CD4-positive, alpha-beta T cell treated with Interleukin-12 subunit alpha and Interleukin-12 subunit beta, for 1 hour (primary cell): ENCODE results near the gene ITPR1.
A peak's percentile ranks its signal among the peaks of the same experiment; 100 is the strongest.

Source experiments
- DNase-seq: peaks from one replicate; pipeline ENCODE4 v3.0.0-alpha.2; 2020

The ITPR1 gene

DNA sequence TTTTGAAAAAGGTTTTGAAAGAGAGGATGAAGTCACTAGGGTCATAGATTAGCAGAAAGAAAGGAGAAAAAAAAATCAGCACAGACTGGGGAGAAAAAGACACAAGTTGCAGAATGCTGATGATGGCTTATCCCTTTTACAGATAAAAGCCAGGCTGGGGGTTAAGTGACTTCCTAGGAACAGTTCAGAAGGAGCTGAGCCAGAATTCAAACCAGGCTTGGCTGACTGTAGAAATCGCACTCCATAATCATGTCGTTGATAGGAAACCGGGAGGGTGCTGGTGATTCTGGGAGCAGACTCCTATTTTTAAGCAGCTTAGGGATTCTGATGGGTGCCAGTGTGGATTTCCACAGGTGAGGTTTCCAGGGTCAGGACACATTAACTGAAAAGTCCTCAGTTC lies 326.6 kb downstream of the ITPR1 start:
- no peak for DNase-seq

DNA sequence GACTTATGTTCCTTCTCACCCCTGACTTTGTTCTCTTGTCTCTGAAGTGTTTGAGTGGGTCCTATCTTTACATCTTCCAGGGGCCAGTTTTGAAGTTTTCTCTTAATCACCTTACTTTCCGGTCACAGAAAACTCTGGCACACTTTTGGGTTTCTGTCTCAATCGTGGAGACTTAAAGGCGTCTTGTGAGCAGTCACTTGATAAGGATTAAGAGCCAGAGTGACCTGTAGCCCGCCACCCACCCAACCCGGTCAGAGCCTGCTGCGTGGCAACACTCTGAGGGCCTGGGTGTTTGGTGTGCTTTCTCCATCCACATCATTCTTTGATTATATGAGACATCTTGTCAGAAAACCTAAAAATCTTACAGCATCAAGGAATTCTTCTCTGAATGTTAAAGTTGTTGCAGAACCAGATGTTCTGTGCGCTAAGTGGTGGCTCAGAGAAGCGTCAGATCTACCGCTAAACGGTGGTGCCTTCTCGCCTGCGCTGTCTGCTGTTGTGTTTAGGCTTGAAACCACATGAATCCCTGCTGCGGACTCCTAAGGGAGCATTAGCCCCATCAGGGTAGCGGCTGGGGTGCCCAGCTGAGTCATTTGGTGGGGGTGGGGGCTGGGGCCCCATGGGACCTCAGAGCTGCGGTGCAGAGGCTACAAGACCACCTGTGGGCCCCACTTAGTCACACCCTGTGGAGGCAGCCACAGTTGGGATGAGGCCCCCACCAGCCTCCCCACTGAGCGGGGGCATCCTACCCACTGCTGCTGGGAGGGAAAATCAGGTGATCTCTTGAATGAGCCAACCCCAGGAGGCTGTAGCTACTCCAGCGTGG lies 327.4 kb downstream of the ITPR1 start:
- DNase-seq: no peak

DNA sequence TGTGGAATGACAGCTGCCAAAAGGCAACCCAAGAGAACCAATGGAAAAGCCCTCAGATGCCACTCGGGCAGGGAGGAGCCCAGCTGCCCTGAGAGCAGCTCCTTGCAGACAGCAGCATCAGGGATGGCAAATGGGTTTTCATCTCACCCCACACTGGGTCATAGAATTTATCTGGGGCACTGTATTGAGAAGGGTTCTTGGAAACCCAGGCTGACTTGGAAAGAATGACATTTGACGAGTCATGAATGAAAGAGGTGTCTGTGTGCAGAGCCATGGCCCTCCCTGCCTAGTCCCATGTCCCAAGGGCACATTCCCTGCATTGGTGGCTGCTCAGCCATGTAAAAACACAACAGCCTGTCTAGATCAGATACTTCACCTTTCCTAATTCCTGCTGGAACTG lies 328.2 kb downstream of the ITPR1 start:
- DNase-seq: no peak

DNA sequence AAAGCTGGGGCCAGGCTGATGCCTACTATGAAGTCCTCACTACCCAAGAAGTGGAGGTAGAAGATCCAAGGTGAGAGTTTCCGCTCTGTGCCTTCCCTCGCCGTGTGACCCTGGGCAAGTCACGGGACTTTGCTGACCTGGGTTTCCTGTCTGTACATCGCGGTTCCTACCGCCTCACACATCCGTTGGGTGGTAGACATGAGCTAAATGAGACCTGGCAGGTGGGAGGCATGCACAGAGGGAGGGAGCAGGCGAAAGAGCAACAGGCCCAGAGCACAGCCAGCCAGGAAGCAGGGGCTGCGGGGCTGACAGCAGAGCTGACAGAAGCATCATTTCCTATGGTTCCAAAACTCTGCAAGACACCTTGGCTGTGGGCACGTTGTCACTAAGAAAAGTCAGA lies 328.8 kb downstream of the ITPR1 start:
- peak; percentile 86 for DNase-seq

DNA sequence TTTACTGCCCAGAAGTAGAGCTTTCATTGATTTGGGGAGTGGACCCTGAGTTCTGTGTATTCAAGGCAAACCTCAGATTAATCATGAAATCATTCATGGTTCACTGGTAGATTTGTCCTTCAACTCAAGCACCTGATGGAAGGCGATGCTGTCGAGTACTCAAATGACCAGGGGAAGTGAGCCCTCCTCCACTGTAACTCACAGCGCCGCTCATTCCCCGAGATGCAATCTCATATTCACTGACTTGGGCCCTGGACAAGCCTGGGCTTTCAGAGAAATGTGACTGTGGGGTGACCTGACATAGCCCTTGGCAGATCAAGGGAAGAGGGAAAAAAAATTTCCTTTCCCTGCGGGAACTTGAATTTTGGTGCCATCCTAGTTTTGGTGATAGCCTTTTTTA lies 329.4 kb downstream of the ITPR1 start:
- DNase-seq: no peak

DNA sequence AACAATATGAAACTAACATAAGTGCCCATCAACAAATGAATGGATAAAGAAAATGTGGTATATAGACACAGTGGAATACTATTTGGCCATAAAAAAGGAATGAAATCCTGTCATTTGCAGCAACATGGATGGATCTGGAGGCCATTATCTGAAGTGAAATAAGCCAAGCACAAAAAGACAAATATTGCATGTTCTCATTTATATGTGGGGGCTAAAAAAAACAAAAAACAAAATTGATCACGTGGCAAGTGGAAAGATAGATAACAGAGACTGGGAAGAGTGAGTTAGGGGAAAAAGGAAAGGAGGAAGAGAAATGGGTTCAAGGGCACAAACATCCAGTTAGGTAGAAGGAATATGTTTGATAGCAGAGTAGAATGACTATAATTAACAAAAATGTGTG lies 330.2 kb downstream of the ITPR1 start:
- no peak for DNase-seq

DNA sequence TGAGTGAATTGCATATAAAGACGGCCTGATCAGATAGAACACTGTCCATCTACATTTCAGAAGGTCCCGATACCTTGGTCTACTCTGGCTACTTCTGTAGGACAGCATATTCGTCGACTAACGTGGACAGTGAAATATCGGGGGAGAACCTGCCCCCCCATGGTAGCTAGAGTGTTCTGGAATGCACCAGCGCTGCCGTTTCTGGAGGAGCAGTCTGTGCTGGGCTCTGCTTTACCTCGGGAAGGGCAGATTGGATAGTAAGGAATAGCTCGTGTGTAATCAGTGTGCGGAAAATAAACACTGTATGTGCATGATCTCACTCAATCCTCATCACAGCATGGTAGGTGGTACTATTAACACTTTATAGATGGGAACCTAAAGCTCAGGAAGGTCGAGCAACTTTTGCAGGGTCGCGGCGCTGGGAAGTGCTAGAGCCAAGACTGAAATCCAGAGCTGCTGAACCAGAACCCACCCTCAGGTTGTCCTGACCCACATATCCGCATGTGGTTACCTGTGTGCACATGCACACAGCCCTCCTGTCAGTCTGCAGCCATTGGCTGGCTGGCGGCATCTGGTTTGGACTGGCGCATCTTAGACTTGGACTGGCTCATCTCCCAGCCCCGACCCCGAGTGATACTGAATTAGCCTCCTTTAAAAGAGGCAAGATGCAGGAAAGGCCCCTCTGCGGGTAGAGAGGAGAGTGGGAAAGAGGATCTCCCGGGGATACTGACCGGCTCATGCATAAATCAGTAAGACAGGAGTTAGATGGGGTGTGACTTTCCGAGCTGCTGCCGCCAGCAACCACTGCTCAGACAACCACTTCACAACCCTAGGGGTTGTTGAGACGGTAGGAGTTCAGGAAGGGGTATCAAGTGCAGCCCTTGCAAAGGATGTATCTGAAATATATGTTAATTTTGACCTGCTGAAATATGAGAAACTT lies 331.1 kb downstream of the ITPR1 start:
- no peak for DNase-seq

DNA sequence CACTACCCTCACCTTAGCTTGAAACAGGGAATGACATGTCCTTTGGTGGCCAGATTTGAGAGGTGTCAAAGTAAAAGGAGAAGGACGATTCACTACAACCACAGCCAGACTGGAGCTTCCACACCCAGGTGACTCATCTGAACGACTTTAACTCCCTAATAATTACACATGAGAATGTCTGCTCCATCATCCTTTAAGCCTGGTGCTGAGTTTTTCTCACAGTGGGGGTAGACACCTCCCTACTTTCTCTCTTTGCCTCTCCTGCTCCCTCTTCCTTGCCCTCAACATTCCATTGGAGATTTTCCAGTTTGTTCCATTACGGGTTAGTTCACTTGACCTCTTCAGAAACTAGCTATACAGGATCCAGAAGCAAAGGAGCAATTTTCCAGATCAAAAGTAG lies 331.8 kb downstream of the ITPR1 start:
- no peak for DNase-seq

DNA sequence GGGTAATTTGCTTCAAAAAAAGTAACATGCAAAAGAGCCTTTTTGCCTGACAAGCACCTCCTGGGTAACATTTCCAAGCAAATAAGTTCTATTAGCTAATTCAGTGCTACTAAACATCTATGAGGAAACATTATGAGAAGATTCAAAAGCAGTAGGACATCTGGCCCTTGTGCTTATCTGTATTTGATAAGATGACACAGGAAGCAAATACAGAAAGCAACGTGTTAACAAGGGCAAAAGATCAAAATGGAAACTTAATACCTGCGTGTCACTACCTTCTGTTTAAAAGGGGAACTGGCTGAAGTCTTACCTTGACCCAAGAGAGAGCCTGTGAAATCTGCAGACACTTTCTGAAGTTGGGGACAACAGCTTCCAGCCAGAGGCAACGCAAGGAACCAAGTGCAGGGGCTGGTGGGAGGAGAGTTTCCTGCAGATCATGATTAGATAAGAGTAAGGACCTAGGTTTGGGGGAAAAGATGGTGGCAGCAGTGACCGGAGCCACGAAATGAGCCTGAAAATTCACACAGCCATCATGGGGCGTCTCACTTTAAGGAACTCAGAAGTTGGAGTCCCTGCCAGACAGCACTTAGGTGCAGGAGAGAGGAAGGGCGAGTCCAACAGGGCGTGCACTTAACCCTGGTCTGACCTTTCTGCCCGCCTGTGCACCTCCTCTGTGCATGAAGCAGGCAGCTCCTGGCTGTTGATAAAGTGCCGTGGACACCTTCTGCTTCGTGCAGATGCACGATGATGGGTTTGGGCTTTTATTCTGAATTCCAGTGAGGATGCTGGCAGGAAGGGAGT lies 332.5 kb downstream of the ITPR1 start:
- DNase-seq: no peak

DNA sequence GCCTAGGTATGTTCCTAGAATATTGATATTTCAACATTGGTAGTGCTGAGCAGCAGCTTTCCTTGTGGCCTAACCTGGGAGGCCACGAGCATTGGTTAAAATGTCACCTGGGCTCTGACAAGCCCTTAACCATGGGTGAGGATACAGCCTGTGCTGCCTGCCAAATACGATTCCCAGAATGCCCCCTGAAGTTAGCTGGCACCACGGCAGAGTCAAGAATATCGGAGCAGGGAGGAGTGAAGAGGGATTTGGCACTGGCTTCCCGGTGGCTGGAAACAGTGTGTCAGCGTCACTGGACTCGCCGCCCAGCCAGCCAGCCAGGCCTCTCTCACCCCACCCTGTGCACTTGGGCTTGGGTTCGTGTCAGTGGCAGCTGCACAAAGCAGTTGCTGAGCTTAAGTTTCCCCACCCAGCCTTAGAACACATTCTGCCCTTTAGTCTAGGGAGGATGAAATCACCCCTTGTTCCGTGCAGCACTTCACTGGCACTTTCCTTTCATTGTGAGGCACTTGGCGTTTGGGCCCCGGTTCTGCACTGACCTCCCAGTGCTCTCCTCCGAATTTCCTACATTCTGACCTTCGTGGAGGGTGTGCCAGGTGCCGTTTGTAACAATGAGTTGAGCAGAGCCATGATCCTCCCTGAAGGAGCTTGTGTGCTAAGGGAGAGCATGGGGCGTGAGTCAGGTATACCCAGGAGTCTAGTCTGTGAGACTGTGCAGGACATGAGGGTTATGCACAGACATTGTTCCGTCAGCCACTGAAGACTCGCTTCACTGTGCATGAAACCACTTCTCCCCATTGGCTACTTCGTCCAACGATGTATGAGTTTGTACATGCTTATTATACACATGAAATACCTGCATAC lies 333.3 kb downstream of the ITPR1 start:
- no peak for DNase-seq

DNA sequence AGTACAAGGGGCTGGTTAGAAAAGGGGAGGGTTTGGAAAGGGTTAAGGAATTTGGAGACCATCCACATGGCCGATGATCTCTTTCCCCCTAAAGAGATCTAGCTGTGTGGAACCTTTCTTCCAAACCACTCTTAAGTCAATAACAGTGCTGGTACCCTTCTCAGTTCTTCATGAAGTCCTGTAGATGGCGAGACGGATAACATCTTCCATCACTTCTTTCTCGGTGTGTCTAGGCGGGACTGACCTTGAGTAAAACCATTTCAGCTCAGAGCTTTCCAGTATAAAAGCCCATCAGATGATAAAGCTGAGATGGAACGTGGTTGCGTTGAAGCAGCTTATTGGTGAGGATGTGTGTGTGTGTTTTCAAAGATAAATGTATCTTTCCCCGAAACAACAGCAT lies 334.6 kb downstream of the ITPR1 start:
- no peak for DNase-seq

DNA sequence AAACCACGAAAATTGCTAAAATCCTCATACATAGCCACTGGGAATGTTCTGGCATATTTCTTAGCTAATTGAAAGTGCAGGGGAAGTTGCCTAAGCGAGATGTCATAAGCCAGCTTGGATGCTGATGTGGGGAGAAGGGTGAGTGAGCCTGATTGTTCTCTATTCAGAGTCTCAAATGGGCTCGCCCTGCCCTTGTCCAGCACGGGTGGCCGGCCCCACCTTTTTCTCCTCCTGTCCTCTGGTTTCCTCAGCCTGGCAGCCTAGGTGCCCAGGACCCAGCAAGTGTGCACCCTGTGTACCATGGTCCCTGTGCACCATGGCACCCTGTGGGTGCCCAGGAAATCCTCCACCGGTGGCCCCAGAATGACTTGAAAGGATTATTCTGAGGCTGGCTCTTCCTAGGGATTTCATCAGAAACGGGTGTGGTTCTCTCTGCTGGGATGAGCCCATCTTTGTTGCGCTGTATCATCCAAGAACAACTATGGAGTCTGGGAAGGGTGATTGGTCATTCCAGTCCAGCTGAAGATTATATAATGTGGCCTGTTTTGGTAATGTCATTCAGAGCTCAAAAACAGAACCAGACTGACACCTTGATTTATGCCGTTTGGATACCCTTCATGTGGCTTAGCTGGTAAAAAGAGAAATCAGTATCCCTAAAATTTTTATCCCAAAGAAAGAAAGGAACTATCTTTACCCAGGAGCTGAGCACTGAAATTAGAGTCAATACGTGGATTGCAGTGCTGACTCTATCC lies 335.3 kb downstream of the ITPR1 start:
- no peak for DNase-seq

DNA sequence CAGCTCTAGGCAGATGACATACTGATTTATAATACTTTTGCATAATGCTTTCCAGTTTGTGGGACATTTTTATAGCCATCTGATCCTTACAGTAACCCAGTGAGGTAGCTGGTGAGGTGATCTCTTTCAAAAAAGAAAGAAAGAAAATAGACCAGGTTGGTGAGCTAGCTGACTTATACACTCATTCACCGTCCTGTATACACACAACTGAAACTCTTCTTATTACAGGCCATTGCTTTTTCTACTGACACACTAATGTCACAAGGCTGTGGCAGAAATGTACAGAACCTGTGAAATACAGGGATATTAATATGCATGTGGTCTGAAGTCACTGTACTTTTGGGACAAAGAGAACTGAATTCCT lies 335.9 kb downstream of the ITPR1 start:
- DNase-seq: no peak

DNA sequence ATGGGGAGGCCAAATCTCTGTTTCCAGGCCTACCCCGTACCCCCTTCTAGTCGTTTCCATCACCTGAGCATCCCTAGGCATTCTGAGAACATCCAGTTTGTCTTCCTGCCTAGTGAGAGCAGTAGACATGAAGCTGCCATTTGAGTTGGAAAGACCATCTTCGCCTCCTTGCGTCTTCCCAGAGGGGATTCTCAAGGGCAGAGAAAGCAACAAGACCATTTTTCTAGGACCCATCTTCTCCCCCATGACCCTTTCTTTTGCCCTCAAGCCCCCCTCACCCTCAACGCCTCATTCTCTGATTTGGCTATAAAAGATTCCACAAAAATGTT lies 337.4 kb downstream of the ITPR1 start:
- no peak for DNase-seq

DNA sequence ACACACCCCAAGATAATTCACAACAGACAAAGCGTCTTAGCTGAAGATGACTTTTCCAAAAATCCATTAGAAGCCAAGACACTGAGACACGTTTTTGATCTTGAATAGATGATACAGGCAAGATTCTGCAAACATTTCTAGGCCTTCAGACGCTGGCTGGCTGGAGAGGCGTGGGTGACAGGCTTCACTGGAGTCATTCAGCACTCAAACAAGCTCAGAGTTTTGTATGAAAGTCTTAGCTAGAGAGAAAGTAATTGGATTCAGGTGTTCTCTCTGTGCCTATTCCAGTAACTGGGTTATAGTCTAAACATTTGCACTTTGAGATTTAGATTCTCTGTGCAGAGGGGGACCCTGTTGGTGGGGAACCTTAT lies 338.4 kb downstream of the ITPR1 start:
- DNase-seq: no peak

DNA sequence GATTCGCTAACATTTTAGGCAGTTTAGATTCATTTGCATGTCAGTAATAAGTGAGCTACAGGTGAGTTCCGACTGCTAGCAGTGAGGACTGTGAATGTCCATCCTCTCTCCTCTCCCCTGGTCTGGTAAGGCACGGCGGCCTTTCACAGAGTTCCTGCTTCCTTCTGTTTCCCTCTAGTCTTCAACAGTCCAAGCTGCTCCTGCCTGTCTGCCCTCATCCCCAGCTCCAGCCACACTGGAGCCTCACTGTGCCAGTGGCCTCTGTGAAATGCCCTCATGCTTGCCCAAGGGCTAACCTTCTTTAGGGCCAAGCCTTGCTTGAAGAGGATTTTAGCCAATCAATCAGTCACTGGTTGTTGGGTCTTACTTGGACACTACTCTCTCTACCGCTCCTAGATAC lies 340.3 kb downstream of the ITPR1 start:
- no peak for DNase-seq

DNA sequence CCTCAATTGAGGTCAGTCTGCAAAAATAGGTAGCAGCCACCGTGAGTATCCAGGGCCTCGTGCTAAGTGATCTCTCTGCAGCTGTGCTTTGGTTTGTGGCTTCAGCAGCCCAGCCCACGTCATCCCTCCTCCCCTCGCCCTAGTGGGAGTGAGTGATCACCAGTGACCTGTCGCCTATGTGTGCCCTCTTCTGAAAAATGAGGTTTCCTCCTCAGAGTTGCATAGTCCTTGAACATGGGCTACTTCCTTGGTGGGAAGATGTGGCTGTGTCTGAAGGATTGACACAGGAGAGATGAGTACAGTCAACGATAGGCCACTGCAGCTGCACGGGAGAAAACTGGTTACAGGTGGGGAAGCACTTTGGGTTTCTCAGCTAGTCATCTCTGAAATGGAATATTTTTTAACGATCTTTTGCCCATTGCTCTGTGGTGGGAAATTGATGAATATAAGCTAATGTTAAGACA lies 341.3 kb downstream of the ITPR1 start:
- peak; percentile 76 for DNase-seq

DNA sequence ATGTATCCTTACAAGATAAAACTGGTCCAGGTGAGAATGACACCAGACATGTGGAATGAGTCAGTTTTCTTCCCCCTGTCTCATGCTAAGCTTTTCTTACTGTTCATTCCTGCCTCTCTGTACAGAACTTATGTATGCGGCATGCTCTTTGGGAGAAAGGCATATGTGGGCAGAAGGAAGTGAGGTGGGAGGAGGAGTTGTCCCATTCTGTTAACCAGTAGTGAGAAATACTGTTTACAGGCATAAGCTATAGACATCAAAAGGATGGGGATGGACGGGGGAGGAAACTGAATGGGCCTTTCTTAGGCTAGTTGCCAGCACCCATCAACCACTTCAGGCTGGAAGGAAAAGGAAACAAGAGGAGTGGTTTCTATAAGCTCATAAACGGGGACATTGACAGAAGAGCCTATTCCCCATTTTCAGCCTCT lies 342.5 kb downstream of the ITPR1 start:
- peak; percentile 22 for DNase-seq

DNA sequence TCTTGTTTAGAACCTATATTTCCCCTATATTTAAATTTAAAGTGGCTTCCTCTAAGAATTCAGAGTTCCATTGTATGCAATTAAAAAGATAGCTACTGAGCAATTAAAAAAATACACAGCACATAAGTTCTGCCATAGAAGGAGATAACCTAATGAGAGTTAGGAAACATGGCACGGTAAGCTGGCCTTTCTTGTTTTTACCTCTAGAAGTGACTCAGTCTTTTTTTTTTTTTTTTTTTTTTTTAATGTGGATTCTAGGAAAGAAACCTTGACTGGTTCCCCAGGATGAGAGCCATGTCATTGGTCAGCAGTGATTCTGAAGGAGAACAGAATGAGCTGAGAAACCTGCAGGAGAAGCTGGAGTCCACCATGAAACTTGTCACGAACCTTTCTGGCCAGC lies 343.4 kb downstream of the ITPR1 start:
- no peak for DNase-seq

DNA sequence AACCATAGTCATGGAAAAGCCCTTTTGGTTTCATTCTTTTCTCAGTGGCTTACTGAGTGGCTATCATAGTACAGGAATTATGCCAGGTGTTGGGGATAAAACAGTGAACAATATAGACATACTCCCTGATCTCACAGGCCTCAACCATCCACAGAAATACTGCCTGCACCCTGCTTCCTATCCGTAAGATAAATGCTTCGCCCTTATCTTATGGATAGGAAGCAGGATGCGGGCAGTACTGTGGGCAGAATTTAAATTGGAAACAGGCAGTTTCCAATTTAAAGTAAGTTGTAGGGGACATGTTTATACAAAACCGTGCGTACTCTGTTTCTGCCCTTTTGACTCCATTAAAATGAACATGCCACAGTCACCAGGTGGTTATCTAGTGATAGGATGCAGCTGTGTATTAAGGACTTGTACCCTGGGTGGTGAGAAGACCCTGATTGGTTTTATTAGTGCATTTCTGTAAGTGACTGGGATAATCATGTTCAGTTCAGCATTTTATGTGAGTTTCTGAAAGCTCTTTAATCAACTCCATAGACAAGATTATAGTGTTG lies 344.3 kb downstream of the ITPR1 start:
- no peak for DNase-seq

DNA sequence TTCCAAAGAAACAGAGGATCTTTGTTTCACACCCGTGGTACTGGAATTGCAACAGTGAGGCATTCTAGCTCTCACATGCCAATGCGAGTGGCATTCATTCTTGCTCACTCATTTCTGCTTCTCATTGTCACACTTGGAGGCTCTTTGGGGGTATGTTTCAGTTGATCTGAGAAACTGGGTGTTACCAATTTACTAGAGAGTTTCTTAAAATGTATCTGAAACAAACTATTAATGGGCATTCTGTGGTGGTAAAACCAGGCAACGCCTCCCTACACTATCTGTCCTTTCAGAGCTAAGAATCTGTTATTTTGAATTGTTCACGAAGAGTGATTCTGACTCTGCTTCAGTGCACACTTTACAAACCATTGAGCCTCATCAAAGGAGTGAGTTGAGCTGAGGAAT lies 345.5 kb downstream of the ITPR1 start:
- DNase-seq: no peak
